Endothelial cell of umbilical vein (primary cell): ENCODE data around the gene OST4. TPM values are rescaled to one million over a fixed set of nuclear protein-coding genes. Genes with fewer than 3 reads are reported as not detected.

Source experiments
- BruUV-seq: library from RNA; stranded (reverse); fragments of 400-500 nt; replicated peaks from 2 replicates; lab custom pipeline; 2021; lab: Mats Ljungman, UMichigan
- CTCF ChIA-PET: fragments of 300-600, 350-600 bp; sonication (Branson Sonifier 250); formaldehyde crosslinking; loops from one replicate; lab custom pipeline; 2021; ENCODE audit warnings: antibody characterized with exemption, inconsistent platforms; lab: Charles Lee
- POLR2A ChIA-PET: fragments of 300-600, 350-600 bp; sonication (Branson Sonifier 250); formaldehyde crosslinking; loops from one replicate; lab custom pipeline; 2021; ENCODE audit warnings: antibody characterized with exemption, inconsistent platforms; lab: Charles Lee
- DNase-seq: peaks from one replicate; pipeline ENCODE4 v3.0.0-alpha.2; 2011; ENCODE audit warnings: low read depth, low spot score
- FAIRE-seq: peaks from 2 replicates; lab custom pipeline; 2011; peaks lifted over from hg19 to GRCh38; lab: Jason Lieb, UNC
- H2AFZ ChIP-seq: 2 replicates; pipeline ENCODE4 v1.6.0; 2012; ENCODE audit warnings: low read depth, low read length, control low read depth, inconsistent platforms
- H3K27ac ChIP-seq: 2 replicates; pipeline ENCODE4 v1.5.1; 2011; ENCODE audit warnings: low read depth, mild to moderate bottlenecking, control low read depth, low read length, moderate library complexity; ENCODE audit not compliant: insufficient read depth
- H3K27me3 ChIP-seq, 2 experiments: 2 replicates each; pipeline versions ENCODE4 v1.6.0 to v1.6.1; 2011; ENCODE audit warnings: low read length in 2 of 2, mixed read lengths in 1 of 2; ENCODE audit not compliant: control insufficient read depth in 2 of 2, insufficient read depth in 2 of 2
- H3K36me3 ChIP-seq, 2 experiments: 2 replicates in 1 of 2; 3 replicates in 1 of 2; pipeline ENCODE4 v1.5.1; 2011; ENCODE audit warnings: low read length in 2 of 2, mild to moderate bottlenecking in 1 of 2, moderate library complexity in 1 of 2; ENCODE audit not compliant: control insufficient read depth in 2 of 2, insufficient read depth in 2 of 2; ENCODE audit errors: extremely low read depth in 1 of 2
- H3K4me1 ChIP-seq: 3 replicates; pipeline ENCODE4 v1.5.1; 2011; ENCODE audit warnings: mild to moderate bottlenecking, low read length; ENCODE audit not compliant: control insufficient read depth, insufficient read depth; ENCODE audit errors: extremely low read depth
- H3K4me2 ChIP-seq: 2 replicates; pipeline ENCODE4 v1.6.1; 2011; ENCODE audit warnings: low read length, control low read depth, mixed read lengths; ENCODE audit not compliant: insufficient read depth
- H3K4me3 ChIP-seq, 3 experiments: fragments of 200-600 bp in 1 of 3; sonication (generic), shearing (Covaris generic) in 1 of 3; replicated peaks in 1 of 3; 2 replicates each; pipeline ENCODE4 v1.5.1; 2011 to 2016; ENCODE audit warnings: control low read depth in 3 of 3, low read length in 3 of 3, mild to moderate bottlenecking in 2 of 3, inconsistent platforms in 1 of 3, low read depth in 1 of 3, moderate library complexity in 1 of 3; ENCODE audit not compliant: insufficient read depth in 1 of 3
- H3K79me2 ChIP-seq: 2 replicates; pipeline ENCODE4 v1.6.0; 2012; ENCODE audit warnings: low read length, inconsistent platforms; ENCODE audit not compliant: control insufficient read depth, insufficient read depth
- H3K9ac ChIP-seq: replicated peaks from 2 replicates; pipeline ENCODE3; 2011; ENCODE audit warnings: low read length, control low read depth; ENCODE audit not compliant: insufficient read depth; ENCODE audit errors: extremely low read depth
- H3K9me1 ChIP-seq: replicated peaks from 3 replicates; pipeline ENCODE4 v1.6.0; 2011; ENCODE audit warnings: mild to moderate bottlenecking, low read length; ENCODE audit not compliant: control insufficient read depth, insufficient read depth; ENCODE audit errors: extremely low read depth
- H3K9me3 ChIP-seq: replicated peaks from 2 replicates; pipeline ENCODE4 v1.5.1; 2012; ENCODE audit warnings: low read length, inconsistent platforms; ENCODE audit not compliant: control insufficient read depth, insufficient read depth
- H4K20me1 ChIP-seq: replicated peaks from 2 replicates; pipeline ENCODE3; 2011; ENCODE audit warnings: mild to moderate bottlenecking, low read length; ENCODE audit not compliant: control insufficient read depth, insufficient read depth; ENCODE audit errors: extremely low read depth
- CTCF ChIP-seq, 2 donors: IDR thresholded peaks; 1 replicate in 1 of 2; 2 replicates in 1 of 2; pipeline ENCODE4 v1.5.1; 2011; ENCODE audit warnings: low read length in 2 of 2, mild to moderate bottlenecking in 2 of 2, moderate library complexity in 2 of 2, control low read depth in 1 of 2, inconsistent platforms in 1 of 2, low read depth in 1 of 2; ENCODE audit not compliant: insufficient read depth in 1 of 2; ENCODE audit errors: extremely low read depth in 1 of 2
- FOS ChIP-seq: IDR thresholded peaks from 2 replicates; pipeline ENCODE4 v1.6.1; 2011; ENCODE audit warnings: mild to moderate bottlenecking, low read length, moderate library complexity, borderline replicate concordance; ENCODE audit not compliant: insufficient read depth
- GATA2 ChIP-seq: IDR thresholded peaks from 2 replicates; pipeline ENCODE4 v1.7.0; 2011; ENCODE audit warnings: low read depth, mild to moderate bottlenecking, moderate library complexity, mixed read lengths, low read length; ENCODE audit not compliant: insufficient read length, insufficient read depth
- MYC ChIP-seq: IDR thresholded peaks from one replicate; pipeline ENCODE4 v1.6.1; 2011; ENCODE audit warnings: mild to moderate bottlenecking, low read depth, low read length
- POLR2A ChIP-seq: IDR thresholded peaks from 2 replicates; pipeline ENCODE4 v1.6.1; 2012; ENCODE audit warnings: low read depth, mild to moderate bottlenecking, control low read depth, low read length
- dilution Hi-C: fragments of 300-500 bp; cut with MboI; formaldehyde crosslinking; loops from one replicate; pipeline ENCODE4 v1.15.0; 2019; ENCODE audit warnings: low sequenced_read_pairs; ENCODE audit not compliant: extremely low pct_ligation_motif_present
- intact Hi-C: fragments of 100-400 bp; cut with micrococcal nuclease; formaldehyde crosslinking; loops from one replicate; pipeline ENCODE4 v1.10.0; 2022
- polyA plus RNA-seq, 4 experiments: library from polyadenylated mRNA; depleted of rRNA in 3 of 4; stranded (reverse) in 3 of 4; unstranded in 1 of 4; fragments of >200 nt; gene quantifications; 2 replicates each; pipeline versions ENCODE4 v1.2.1 to v1.2.3, GENCODE V29; 2011 to 2012; ENCODE audit warnings: missing spikeins in 1 of 4
- total RNA-seq: library from RNA; stranded (reverse); gene quantifications from 2 replicates; pipeline ENCODE4 v1.2.3, GENCODE V29; 2021

The OST4 gene
- total and polyA plus RNA-seq, 2 donors (not counting 3 experiments of a cell fraction or from before 2014, with no cell fraction given), result 415 to 1,189 TPM

GRCh38 chr2:27095745-27096651 lies 24.5 kb upstream of the OST4 start:
- no peak overlapping the region for H3K27ac ChIP-seq
- H3K4me1 ChIP-seq, result no peaks in the 10 kb centered on the region
- no peak for TF ChIP-seq GATA2
- peak; percentile 63 for TF ChIP-seq POLR2A
- no peak for TF ChIP-seq CTCF (IDR thresholded peaks at IDR 0.05; ENCODE audit: extremely low read depth in 1 of 2, insufficient read depth in 1 of 2, low read depth in 1 of 2, low read length in 2 of 2)
- no peak for TF ChIP-seq MYC
- TF ChIP-seq FOS, result no peak
- POLR2A ChIA-PET, result interaction anchor here (0.5 kb wide), 1 partner anchor 115 kb away, joined by 4 read pairs; no protein-coding TSS in a partner anchor
- H3K27me3 ChIP-seq, result no peaks in the 10 kb centered on the region
- no peaks in the 10 kb centered on the region for H4K20me1 ChIP-seq
- no peaks in the 10 kb centered on the region for H3K9me1 ChIP-seq
- H3K4me2 ChIP-seq, result peak overlapping the region; percentile 40
- no peak overlapping the region for H3K9ac ChIP-seq
- H3K9me3 ChIP-seq, result no peaks in the 10 kb centered on the region
- dilution Hi-C loops (no loop called here), intact Hi-C loops (loop anchor here (2.0 to 5.0 kb wide), 3 partner anchors 76 to 261 kb away; partner anchors contain the start of genes ATRAID, GTF3C2 and SLC5A6)
- CTCF ChIA-PET, result interaction anchor here (1.1 to 8.2 kb wide), 9 partner anchors 9 to 250 kb away, joined by 3 to 152 read pairs (median 4); no protein-coding TSS in a partner anchor
- no peaks in the 10 kb centered on the region for H3K36me3 ChIP-seq
- peak overlapping the region; percentile 71 for H2AFZ ChIP-seq
- DNase-seq, result peak; percentile 71
- BruUV-seq, result no TSS peak
- H3K4me3 ChIP-seq, result peak overlapping the region in 1 of 3 experiments; percentile 8
- H3K79me2 ChIP-seq, result no peaks in the 10 kb centered on the region
- peak; percentile 98 for FAIRE-seq
